ENCODE results near the gene IL27RA.

The IL27RA gene

GRCh38 chr19:14089412-14089661 lies 57.8 kb downstream of the IL27RA start:
- peak; percentile 9 for DNase-seq (ENCODE audit: low spot score)

GRCh38 chr19:14089662-14090508 lies 58.3 kb downstream of the IL27RA start:
- DNase-seq (ENCODE audit: low spot score), result peak; percentile 73

- DNase-seq (ENCODE audit: low spot score), result peak; percentile 93
These were observed 59.0 kb downstream of the IL27RA start, which contains the start of gene SAMD1 for GRCh38 chr19:14090509-14091080. SAMD1 (minus strand) TSS chr19:14090751.

GRCh38 chr19:14091081-14091812 lies 59.7 kb downstream of the IL27RA start:
- DNase-seq (ENCODE audit: low spot score), result peak; percentile 92

- DNase-seq (ENCODE audit: low spot score), result peak; percentile 29
These were observed 60.4 kb downstream of the IL27RA start for GRCh38 chr19:14091813-14092462.

GRCh38 chr19:14093117-14093823 lies 61.7 kb downstream of the IL27RA start:
- DNase-seq (ENCODE audit: low spot score), result no peak

- DNase-seq (ENCODE audit: low spot score), result no peak
These were observed 63.3 kb downstream of the IL27RA start for GRCh38 chr19:14094854-14095253.

- DNase-seq (ENCODE audit: low spot score), result no peak
These were observed 64.9 kb downstream of the IL27RA start for GRCh38 chr19:14096272-14096992.

- no peak for DNase-seq (ENCODE audit: low spot score)
These were observed 66.1 kb downstream of the IL27RA start for GRCh38 chr19:14097532-14098151.

GRCh38 chr19:14101003-14101545 lies 69.5 kb downstream of the IL27RA start:
- no peak for DNase-seq (ENCODE audit: low spot score)

- no peak for DNase-seq (ENCODE audit: low spot score)
These were observed 70.6 kb downstream of the IL27RA start for GRCh38 chr19:14102102-14102696.

GRCh38 chr19:14102756-14103155 lies 71.2 kb downstream of the IL27RA start:
- no peak for DNase-seq (ENCODE audit: low spot score)
